Prostate gland (tissue), 2 donors: ENCODE data around the gene TAF3. TPM values are rescaled to one million over a fixed set of nuclear protein-coding genes. Genes with fewer than 3 reads are reported as not detected.

Source experiments
- DNase-seq: peaks from one replicate; pipeline ENCODE4 v3.0.0-alpha.2; 2019; ENCODE audit warnings: low spot score
- H3K27ac ChIP-seq, 2 donors: fragments of 200-600 bp; sonication (generic); 2 replicates each; pipeline ENCODE4 v1.5.1; 2017 to 2019
- H3K27me3 ChIP-seq: fragments of 200-600 bp; sonication (generic); replicated peaks from 2 replicates; pipeline ENCODE4 v1.5.1; 2019; ENCODE audit not compliant: insufficient read depth
- H3K36me3 ChIP-seq, 2 donors: fragments of 200-600 bp; sonication (generic); 1 replicate in 1 of 2; 2 replicates in 1 of 2; pipeline versions ENCODE4 v1.5.1 to v1.8.1; 2017 to 2019
- H3K4me1 ChIP-seq: fragments of 200-600 bp; sonication (generic); replicated peaks from 2 replicates; pipeline ENCODE4 v1.5.1; 2019
- H3K4me3 ChIP-seq, 2 donors: fragments of 200-600 bp; sonication (generic); 2 replicates each; pipeline ENCODE4 v1.5.1; 2017 to 2019
- H3K9me3 ChIP-seq: fragments of 200-600 bp; sonication (generic); 2 replicates; pipeline ENCODE4 v1.5.1; 2017
- CTCF ChIP-seq, 4 experiments: fragments of 200-600 bp in 2 of 4; fragments of 450-650 bp in 2 of 4; sonication (generic) in 2 of 4; IDR thresholded peaks; 1 replicate in 3 of 4; 2 replicates in 1 of 4; pipeline ENCODE4 v1.5.1; 2016 to 2019; ENCODE audit warnings: antibody characterized with exemption in 4 of 4, mild to moderate bottlenecking in 2 of 4, moderate library complexity in 2 of 4
- POLR2A ChIP-seq: fragments of 450-650 bp; IDR thresholded peaks from one replicate; pipeline ENCODE4 v1.6.1; 2016; ENCODE audit warnings: antibody characterized with exemption, mild to moderate bottlenecking
- POLR2AphosphoS5 ChIP-seq: sonication (generic); formaldehyde crosslinking; IDR thresholded peaks from one replicate; pipeline ENCODE4 v1.6.1; 2017; ENCODE audit warnings: antibody characterized with exemption
- WGBS: methylation state at CpG from one replicate; pipeline ENCODE4 v1.1.5; 2018; 5-methylcytosine and 5-hydroxymethylcytosine counted together
- intact Hi-C: fragments of 100-400 bp; cut with DNase I; formaldehyde crosslinking; loops from one replicate; pipeline ENCODE4 v1.14.2; 2022
- total RNA-seq, 2 donors: library from RNA; depleted of rRNA; stranded (reverse); fragments of >200 nt; gene quantifications; one replicate each; pipeline ENCODE4 v1.1.0, GENCODE V29; 2016

Gene TAF3
- total RNA-seq, 2 donors from 2014 or later = 4.4 to 20.2 TPM

- TF ChIP-seq POLR2AphosphoS5 = no peak
- TF ChIP-seq CTCF (IDR thresholded peaks at IDR 0.05) = no peak
- TF ChIP-seq POLR2A = no peak
- intact Hi-C loops = no loop called here
- H3K9me3 ChIP-seq = no peaks in the 10 kb centered on the region
- no peak for DNase-seq
- H3K27ac ChIP-seq = no peak overlapping the region
- no peaks in the 10 kb centered on the region for H3K36me3 ChIP-seq
- H3K4me3 ChIP-seq = no peak overlapping the region
- no peaks in the 10 kb centered on the region for H3K4me1 ChIP-seq
- no peaks in the 10 kb centered on the region for H3K27me3 ChIP-seq
- 63% methylated on average over 2 of the region's 2 CpGs for WGBS
Observed at GRCh38 chr10:7967035-7967434, 148.7 kb downstream of the TAF3 start.

GRCh38 chr10:7968510-7969112 lies 150.3 kb downstream of the TAF3 start:
- Histone ChIP-seq H3K27me3 (no peaks in the 10 kb centered on the region), H3K27ac (no peak overlapping the region), H3K4me3 (no peak overlapping the region), H3K36me3 (no peaks in the 10 kb centered on the region), H3K9me3 (no peaks in the 10 kb centered on the region), H3K4me1 (no peaks in the 10 kb centered on the region)
- intact Hi-C loops = no loop called here
- whole genome bisulfite sequencing = 86% methylated on average over 1 of the region's 1 CpG
- no peak for DNase-seq
- TF ChIP-seq CTCF (IDR thresholded peaks at IDR 0.05) (no peak), POLR2A (no peak), POLR2AphosphoS5 (no peak)

GRCh38 chr10:7969623-7970022 lies 151.3 kb downstream of the TAF3 start:
- Histone ChIP-seq H3K36me3 (no peaks in the 10 kb centered on the region), H3K27me3 (no peaks in the 10 kb centered on the region), H3K4me3 (no peak overlapping the region), H3K9me3 (no peaks in the 10 kb centered on the region), H3K4me1 (no peaks in the 10 kb centered on the region), H3K27ac (no peak overlapping the region)
- TF ChIP-seq POLR2A (no peak), CTCF (IDR thresholded peaks at IDR 0.05) (no peak), POLR2AphosphoS5 (no peak)
- WGBS = 52% methylated on average over 6 of the region's 6 CpGs
- intact Hi-C loops = no loop called here
- DNase-seq = no peak

DNA sequence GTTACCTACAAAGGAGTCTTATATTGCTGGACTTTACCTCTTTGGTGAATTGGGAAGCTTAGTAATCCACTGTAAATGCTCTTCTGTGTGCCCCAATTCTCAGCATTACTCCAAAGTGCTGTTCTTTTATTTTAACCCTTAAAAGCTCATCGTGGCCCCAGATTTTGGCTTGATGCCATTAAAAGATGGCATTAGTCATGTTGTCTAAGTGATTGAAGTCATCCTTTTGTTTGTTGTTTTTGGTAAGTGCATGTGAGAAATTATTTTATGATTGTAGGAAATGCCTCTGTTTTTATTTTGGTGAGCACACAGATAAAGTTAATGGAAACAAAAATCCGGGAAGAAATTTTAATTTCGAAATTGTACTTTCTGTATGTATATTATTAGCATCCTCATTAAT lies 153.6 kb downstream of the TAF3 start:
- WGBS = 81% methylated on average over 3 of the region's 3 CpGs
- TF ChIP-seq POLR2AphosphoS5 (no peak), POLR2A (no peak), CTCF (IDR thresholded peaks at IDR 0.05) (no peak)
- Histone ChIP-seq H3K4me1 (no peaks in the 10 kb centered on the region), H3K27ac (no peak overlapping the region), H3K36me3 (no peaks in the 10 kb centered on the region), H3K27me3 (no peaks in the 10 kb centered on the region), H3K4me3 (no peak overlapping the region), H3K9me3 (no peaks in the 10 kb centered on the region)
- intact Hi-C loops = no loop called here
- no peak for DNase-seq

DNA sequence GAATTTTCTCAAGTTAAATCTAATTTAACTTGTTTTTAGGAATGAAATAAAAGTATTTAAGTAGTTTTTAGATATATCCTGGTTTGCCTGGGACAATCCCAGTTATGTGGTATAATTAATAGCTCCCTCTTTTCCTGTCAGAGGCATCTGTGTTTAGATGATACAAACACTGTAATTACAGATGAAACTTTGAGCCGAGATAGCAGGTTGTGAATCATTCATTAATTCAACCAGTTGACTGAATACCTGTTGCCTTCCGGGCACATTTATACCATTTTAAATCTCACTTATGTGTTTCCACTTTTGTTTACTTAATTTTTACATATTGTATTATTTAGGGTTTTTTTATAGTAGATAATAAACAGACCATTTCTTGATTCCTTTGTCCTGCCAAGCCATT lies 154.1 kb downstream of the TAF3 start:
- Histone ChIP-seq H3K27ac (no peak overlapping the region), H3K4me3 (no peak overlapping the region), H3K9me3 (no peaks in the 10 kb centered on the region), H3K27me3 (no peaks in the 10 kb centered on the region), H3K4me1 (no peaks in the 10 kb centered on the region), H3K36me3 (no peaks in the 10 kb centered on the region)
- no peak for DNase-seq
- TF ChIP-seq CTCF (IDR thresholded peaks at IDR 0.05) (no peak), POLR2AphosphoS5 (no peak), POLR2A (no peak)
- 92% methylated on average over 2 of the region's 2 CpGs for WGBS
- intact Hi-C loops = no loop called here
